Dedifferentiated amniotic fluid mesenchymal stem cell (primary cell): ENCODE data around the gene KAT2B.

ENCODE experiments used
- DNase-seq: peaks from one replicate; pipeline ENCODE4 v3.0.0-alpha.2; 2016; ENCODE audit errors: extremely low spot score

KAT2B gene

GRCh38 chr3:20143519-20143918 lies 103.3 kb downstream of the KAT2B start:
- no peak for DNase-seq

GRCh38 chr3:20145874-20146273 lies 105.6 kb downstream of the KAT2B start:
- no peak for DNase-seq

- DNase-seq: no peak
Observed at GRCh38 chr3:20146301-20146700, 106.1 kb downstream of the KAT2B start.

GRCh38 chr3:20147361-20147760 lies 107.1 kb downstream of the KAT2B start:
- DNase-seq: no peak

- no peak for DNase-seq
Observed at GRCh38 chr3:20148466-20148865, 108.2 kb downstream of the KAT2B start.

- DNase-seq: no peak
Observed at GRCh38 chr3:20154078-20154477, 113.8 kb downstream of the KAT2B start.

GRCh38 chr3:20154928-20155327 lies 114.7 kb downstream of the KAT2B start:
- DNase-seq: no peak

GRCh38 chr3:20160230-20160629 lies 120.0 kb downstream of the KAT2B start:
- no peak for DNase-seq

- DNase-seq: no peak
Observed at GRCh38 chr3:20161714-20162113, 121.5 kb downstream of the KAT2B start.

GRCh38 chr3:20173844-20174410 lies 133.7 kb downstream of the KAT2B start:
- DNase-seq: no peak

- DNase-seq: no peak
Observed at GRCh38 chr3:20181276-20181675, 141.0 kb downstream of the KAT2B start.

- DNase-seq: no peak
Observed at GRCh38 chr3:20182206-20182605, 142.0 kb downstream of the KAT2B start.

GRCh38 chr3:20185331-20185678 lies 145.1 kb downstream of the KAT2B start:
- DNase-seq: no peak

GRCh38 chr3:20185679-20186599 lies 145.7 kb downstream of the KAT2B start, which contains the start of gene SGO1:
TSS of gene SGO1 (minus strand) at chr3:20186206. CDS start at chr3:20184027, 2,179 bp downstream.
- DNase-seq: peak; percentile 97

- peak; percentile 20 for DNase-seq
Observed at GRCh38 chr3:20186600-20187004, 146.4 kb downstream of the KAT2B start.

- DNase-seq: no peak
Observed at GRCh38 chr3:20190991-20191390, 150.7 kb downstream of the KAT2B start.

- no peak for DNase-seq
Observed at GRCh38 chr3:20194793-20195460, 154.7 kb downstream of the KAT2B start.

- no peak for DNase-seq
Observed at GRCh38 chr3:20197775-20198174, 157.5 kb downstream of the KAT2B start.

- DNase-seq: no peak
Observed at GRCh38 chr3:20201143-20201542, 160.9 kb downstream of the KAT2B start.
